HG03039 (cell line): Measurements from ENCODE around the gene TLR1.
A peak's percentile ranks its signal among the peaks of the same experiment; 100 is the strongest.
"Not testable (repeated sequence)": the region's sequence is repeated elsewhere in the genome, so short reads cannot be mapped to it uniquely, and the experiment has no call there.

Source experiments
- ATAC-seq: cut with Tn5 transposase; IDR thresholded peaks from one replicate; pipeline ENCODE4 v1.9.1; 2021; ENCODE audit warnings: mild to moderate bottlenecking, moderate library complexity; ENCODE audit not compliant: unreplicated experiment

TLR1 gene

DNA sequence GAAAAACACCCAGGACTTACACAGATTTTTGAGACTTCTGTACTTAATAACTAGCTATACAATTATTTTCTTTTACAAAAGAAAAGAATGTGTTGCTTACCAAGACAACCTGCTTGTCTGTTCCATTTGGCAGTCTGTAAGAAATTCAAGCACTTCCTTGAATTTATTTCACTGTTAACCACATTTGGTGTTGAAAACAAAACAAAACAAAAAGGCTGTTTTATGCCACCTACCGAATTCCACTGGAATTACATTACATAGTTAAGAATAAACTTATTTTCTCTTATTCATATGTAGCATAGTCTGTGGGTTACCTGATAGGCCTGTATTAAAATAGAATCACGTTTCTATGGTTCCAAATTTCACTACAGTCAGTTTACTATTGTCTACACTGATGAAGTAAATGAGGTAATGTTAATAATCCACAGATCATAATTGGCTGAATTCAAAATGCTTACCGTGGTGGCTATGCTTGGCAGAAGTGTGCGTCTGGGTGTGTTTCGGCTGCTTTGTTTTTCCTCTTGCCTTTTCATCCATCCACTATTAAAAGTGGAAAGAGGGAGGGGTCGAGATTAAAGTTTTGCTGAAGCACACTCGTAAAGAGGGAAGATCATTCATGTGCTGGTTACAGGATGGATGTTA lies at the start of gene TLR1:
TSS of gene TLR1 (minus strand) at position 138 of the 642 bp plus-strand sequence. CDS start 5,960 bp downstream, outside the sequence.
- peak; percentile 7 for ATAC-seq

DNA sequence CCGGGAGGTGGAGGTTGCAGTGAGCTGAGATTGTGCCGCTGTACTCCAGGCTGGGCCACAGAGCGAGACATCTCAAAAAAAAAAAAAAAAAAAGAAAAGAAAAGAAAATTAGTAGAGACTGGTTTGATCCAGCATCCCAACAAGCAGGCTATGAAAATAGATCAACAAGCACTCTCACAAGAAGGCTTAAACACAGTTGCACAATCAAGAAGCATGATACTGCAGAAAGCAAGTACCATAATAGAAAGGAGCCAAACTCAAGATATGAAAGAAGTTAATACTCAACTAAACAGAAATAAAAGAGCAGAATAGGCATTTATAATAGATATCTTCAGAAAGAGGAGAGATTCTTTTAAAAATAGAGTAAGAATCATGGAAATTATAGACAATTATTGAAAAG lies 41.4 kb upstream of the TLR1 start:
- ATAC-seq: no peak

DNA sequence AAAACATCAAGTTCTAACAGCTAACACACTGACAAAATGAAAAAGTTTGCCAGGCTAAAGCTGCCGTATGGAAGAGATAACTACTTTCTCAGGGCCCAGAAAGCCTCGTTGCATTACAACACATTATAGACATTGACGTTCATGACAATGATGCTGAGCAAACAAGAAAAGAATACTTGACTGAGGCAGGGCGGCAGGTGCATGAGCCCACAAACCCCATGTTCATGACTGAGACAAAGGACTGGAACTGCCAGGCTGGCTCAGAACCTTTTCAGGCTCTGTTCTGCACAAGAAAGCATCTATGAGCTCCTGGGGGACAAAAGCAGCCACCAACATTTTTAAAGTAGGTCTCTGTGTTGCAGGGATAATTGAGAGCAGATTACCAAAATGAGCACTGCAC lies 38.4 kb upstream of the TLR1 start:
- ATAC-seq: no peak

- ATAC-seq: no peak
Observed at GRCh38 chr4:38837849-38838248, 33.3 kb upstream of the TLR1 start.

- no peak for ATAC-seq
Observed at GRCh38 chr4:38837334-38837733, 32.7 kb upstream of the TLR1 start.

- no peak for ATAC-seq
Observed at GRCh38 chr4:38834570-38834969, 30.0 kb upstream of the TLR1 start.

DNA sequence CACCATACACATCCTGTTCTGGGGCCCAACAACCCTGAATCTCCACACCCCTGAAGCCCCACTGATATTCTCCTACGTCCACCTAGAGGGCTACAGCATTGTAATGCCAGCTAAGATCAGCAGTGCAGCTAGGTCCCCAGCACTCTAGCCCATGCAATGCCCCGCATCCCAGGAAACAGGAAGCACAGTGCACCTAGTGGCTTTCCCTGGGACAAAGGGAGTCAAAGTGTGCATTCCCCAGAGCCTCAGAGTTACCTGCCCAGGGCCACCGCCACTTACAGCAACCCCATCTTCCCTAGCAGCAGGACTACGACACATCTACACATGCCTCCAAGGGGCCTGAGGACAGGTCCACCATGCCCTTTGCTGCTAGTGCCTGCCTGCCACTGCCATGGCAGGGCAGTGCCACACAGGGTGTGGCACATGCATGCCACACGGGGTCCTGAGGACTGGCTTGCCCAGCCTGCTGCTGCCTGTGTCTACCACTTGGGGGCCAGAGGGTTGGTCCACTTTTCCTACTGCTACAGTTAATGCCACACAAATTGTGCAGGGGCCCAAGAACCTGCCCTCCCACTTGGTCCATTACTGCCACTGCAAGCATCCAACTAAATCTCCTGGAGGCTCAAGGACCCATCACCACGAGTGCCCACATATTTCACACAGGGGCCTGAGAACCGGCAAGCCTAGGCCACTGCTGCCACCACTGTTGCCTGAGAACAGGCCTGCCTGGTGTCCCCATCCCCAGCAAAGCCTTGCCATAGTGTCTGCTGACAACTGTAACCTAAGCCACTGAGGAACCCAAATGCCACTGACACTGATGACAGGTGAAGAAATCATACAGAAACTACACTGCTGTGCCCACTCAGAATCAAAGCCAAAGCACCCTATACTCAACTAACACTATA lies 28.3 kb upstream of the TLR1 start:
- ATAC-seq: no peak

- ATAC-seq: no peak
Observed at GRCh38 chr4:38832206-38832605, 27.6 kb upstream of the TLR1 start.

DNA sequence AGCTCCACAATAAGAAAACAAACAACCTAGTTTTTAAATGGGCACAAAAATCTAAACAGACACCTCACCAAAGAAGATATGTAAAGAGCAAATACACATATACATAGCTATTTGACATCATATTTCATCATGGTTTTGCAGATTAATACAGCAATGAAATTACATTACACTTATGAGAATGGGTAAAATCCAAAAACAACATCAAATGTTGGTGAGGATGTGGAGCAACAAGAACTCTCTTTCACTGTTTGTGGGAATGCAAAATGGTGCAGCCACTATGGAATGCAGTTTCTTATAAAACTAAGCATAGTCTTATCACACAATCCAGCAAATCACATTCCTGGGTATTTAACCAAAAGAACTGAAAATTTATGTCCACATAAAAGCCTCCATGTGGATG lies 27.1 kb upstream of the TLR1 start:
- ATAC-seq: no peak

DNA sequence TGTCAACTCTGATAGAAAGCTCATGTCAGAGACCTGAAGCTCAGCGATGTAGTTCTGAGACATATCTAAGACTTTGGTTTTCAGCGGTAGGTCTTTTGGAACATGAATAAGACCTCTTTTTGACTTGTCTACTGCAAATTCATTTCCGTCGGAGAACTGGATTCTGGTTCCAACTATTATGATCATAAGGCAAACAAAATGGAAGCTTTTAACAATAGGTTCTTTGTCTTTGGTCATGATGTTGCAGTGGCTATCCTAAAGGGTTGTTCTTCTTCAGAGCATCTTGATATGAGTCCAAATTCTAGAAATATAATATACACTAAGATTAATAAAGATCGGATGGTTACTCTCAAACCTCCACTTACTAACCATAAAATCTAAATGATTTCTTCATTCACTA lies 24.6 kb upstream of the TLR1 start:
- ATAC-seq: no peak

DNA sequence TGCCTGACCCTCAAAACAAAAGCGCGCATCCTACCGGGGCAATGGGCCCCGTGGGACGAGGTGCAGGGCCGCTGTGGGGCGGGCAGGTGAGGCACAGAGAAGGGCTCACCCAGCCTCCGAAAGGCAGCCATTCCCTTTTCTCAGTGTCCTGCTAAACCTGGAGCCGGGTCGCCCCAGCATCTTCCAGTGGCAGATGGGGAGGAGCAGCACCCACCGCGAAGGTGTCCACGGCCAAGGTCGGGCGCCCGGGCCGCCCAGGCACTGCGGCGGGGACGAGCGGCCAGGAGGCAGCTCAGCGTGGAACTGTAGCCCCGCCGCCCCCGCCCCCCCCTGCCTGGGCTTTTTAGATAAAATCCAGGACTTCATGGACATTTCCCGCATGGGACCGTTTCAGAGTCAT lies 19.2 kb upstream of the TLR1 start:
- ATAC-seq: no peak

- ATAC-seq: no peak
Observed at GRCh38 chr4:38822748-38823303, 18.2 kb upstream of the TLR1 start.

GRCh38 chr4:38821739-38822138 lies 17.1 kb upstream of the TLR1 start:
- ATAC-seq: no peak

- no peak for ATAC-seq
Observed at GRCh38 chr4:38820329-38821061, 15.9 kb upstream of the TLR1 start.

GRCh38 chr4:38819569-38819968 lies 15.0 kb upstream of the TLR1 start:
- ATAC-seq: no peak

GRCh38 chr4:38818441-38818976 lies 13.9 kb upstream of the TLR1 start:
- ATAC-seq: peak; percentile 40

GRCh38 chr4:38815885-38816782 lies 11.5 kb upstream of the TLR1 start:
- ATAC-seq: no peak

DNA sequence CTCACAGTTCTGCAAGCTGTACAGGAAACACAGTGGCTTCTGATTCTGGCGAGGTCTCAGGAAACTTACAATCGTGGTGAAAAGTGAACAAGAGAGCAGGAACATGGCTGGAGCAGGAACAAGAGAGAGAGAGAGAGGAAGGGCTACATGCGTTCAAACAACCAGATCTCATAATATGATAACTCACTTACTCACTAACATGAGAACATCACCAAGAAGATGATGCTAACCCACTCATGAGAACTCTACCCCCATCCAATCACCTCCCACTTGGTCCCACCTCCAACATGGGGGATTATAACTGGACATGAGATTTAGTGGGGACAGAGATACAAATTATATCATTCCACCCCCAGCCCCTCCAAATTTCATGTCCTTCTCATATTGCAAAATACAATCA lies 9.8 kb upstream of the TLR1 start:
- no peak for ATAC-seq

DNA sequence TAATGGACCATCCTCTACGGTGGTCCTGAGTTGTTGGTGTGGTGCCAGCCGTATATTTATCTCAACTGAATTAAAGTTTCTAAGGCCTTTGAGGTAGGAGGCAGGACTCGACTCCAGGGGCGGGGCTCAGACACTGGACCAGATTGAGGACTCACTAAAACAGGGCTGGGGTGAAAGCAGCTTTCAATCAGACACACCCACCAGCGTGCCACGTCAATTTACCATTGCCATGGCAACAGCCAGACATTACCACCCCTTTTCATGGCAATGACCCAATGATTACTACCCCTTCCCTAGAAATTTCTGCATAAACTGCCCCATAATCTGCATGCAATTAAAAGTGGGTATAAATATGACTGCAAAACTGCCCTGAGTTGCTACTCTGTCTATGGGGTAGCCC lies 6.7 kb upstream of the TLR1 start:
- ATAC-seq: no peak

DNA sequence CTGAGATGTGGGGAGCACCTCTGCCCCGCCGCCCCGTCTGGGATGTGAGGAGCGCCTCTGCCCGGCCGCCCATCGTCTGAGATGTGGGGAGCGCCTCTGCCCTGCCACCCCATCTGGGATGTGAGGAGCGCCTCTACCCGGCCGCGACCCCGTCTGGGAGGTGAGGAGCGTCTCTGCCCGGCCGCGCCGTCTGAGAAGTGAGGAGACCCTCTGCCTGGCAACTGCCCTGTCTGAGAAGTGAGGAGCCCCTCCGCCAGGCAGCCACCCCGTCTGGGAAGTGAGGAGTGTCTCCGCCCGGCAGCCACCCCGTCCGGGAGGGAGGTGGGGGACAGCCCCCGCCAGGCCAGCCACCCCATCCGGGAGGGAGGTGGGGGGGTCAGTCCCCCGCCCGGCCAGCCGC lies 2.9 kb upstream of the TLR1 start:
- ATAC-seq: not testable (repeated sequence)
